ENCODE measurements around the gene NKD2.
"Not testable (repeated sequence)": the region's sequence is repeated elsewhere in the genome, so short reads cannot be mapped to it uniquely, and the experiment has no call there.

The NKD2 gene

DNA sequence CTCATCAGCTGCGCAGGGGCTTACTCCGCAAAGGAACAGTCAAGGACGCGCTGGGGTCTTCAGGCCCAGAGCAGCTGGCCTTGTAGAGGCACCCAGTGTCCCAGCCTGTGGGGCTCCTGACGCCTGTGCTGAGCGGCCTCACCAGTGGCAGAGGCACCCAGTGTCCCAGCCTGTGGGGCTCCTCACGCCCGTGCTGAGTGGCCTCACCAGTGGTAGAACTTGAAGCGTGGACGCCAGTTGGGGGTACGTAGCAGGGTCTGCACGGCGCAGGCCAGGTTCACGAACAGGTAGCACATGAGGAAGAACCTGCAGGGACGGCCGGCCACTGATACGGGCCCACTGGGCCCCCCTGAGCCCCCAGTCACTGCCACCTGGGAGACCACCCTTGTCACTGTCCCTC is 67.3 kb downstream of the NKD2 start:
- no peak for DNase-seq

DNA sequence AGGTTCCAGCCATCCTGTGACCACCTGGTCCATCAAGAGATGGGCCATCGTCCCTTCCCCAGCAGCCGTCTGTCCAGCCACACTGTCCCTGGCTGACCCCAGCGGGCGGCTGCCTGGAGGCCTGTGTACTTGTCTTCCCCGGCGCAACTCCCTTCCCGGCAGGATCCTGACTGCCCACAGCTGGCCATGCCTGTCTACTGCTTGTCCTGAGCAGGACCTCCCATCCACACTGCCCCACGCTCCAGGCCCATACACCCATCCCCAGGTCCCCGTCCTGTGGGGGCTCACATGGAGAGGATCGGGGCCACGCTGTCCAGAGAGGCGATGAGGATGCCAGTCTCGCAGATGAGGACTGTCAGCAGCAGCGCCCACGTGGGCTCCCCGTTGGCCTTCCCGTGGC is 67.8 kb downstream of the NKD2 start:
- no peak for DNase-seq

DNA sequence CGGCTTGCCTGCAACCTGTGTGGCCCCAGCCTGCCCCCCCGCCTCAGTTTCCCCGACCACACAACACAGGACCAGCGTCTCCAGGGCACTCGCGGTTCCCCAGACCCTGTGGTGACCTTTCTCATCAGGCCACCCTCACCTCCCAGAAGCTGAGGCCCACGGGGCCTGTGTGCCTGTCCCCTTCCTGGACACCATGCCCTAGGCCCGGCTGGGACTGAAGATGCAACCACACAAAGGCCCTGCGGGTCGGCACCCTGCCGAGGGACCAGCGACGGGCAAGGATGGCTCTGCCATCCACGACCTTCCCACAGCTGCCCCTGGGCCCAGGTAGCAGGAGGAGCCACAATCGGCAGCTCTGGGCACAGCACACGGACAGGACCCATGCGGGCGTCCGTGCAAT is 68.4 kb downstream of the NKD2 start:
- DNase-seq, result no peak

DNA sequence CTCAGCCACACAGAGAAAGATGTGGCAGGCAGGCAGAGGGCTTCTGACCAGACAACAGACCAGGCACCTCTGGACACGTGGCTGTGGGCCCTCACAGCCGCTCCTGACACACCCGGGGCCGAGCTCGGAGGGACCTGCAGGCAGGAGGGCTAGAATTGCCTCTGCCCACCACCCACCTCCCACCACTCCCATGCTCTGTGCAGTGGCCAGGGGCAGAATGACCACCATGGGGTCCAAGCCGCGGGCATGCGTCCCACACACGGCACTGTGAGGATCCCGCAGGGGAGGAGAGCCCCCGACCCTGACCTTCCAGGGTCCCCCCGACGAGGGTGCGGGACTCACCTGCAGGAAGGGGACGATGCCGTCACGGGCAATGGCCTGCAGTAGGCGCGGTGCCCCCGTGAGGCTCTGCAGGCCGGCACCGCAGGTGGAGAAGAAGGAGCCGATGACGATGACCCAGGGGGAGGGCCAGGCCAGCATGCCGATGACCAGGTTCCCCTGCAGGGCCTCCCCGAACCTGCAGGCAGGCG is 69.0 kb downstream of the NKD2 start:
- DNase-seq, result no peak

DNA sequence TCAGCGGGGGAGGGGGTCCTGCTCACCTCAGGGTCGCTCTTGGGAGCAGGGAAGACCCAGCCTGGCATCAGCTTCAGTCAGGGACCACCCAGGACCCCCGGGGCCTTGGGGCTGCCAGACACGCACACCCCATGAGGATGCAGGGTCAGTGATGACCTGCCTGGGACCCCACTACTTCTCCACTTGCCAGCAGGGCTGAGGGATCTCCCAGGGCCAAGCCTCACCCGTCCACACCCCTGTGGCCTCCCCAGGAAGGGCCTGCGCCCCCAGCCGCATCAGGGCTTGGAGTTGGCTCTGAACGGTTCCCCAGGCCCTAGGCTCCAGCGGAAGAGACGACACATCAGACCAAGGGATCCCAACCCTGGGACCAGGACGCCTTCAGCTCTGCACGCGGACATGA is 69.6 kb downstream of the NKD2 start:
- no peak for DNase-seq

DNA sequence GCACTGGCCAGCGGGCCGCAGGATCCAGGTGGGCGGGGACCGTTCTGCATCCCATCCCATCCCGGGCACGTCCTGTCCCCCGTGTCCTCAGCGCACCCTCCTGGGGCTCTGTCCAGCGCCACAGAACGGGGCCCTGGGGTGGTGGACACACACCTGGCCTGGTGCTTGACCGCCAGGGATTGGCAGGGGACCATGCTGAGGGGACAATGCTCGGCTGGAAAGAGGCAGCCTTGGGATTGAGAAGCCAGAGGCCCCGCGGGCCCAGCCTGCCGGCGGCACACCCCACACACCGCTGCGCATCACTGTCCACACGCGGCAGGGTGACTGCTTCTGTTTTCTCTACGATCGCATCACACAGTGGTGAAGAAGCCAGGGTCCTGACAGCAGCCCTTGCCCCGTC is 70.2 kb downstream of the NKD2 start:
- no peak for DNase-seq

DNA sequence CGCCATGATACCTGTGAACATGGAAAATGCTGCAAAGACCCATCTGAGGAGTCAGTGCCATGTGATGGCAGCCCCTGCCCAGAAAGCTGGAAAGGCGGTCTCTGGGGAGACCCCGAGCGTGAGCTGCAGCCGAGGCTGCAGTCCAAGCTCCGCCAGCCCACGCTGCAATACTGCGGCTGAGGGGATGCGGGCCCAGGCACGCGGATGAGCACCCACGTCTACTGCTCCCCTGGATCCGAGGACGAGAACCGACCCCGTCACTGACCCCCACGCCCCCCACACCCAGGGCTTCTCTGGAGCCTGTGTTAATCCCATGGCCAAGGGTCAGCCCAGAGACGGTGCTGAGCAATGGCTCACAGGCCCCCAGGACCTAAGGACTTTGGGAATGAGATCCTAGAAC is 70.9 kb downstream of the NKD2 start:
- DNase-seq, result no peak

DNA sequence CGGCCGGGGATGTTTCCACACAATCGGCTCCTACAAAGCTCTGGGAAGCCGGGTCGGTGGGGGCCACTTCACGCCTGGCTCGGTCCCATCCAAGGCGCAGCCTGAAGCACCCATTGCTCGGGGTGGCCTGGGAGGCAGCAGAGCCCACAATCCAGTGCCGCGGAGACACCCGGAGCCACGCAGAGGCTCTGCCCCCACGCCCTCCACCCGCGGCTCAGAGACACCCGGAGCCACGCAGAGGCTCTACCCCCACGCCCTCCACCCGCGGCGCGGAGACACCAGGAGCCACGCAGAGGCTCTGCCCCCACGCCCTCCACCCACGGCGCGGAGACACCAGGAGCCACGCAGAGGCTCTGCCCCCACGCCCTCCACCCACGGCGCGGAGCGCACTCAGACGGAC is 71.4 kb downstream of the NKD2 start:
- DNase-seq, result no peak

DNA sequence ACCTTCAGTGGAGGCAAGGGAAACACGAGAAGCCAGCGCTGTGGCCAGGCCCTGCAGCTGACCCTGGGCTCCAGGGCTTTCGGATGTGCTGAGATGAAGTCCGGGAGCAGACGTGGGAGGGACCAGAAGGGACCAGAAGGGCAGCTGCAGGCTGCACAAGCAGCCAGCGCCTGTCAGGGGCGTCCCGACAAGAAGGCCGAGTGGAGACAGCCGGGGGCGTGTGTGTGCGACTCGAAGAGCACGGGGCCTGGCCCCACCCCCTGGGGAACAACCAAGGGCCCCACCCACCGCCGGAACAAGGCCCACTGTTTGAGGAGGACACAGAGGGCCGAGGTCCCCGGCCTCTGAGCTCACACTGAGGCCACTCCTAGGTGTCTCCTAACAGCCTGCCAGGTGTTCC is 71.8 kb downstream of the NKD2 start:
- no peak for DNase-seq

DNA sequence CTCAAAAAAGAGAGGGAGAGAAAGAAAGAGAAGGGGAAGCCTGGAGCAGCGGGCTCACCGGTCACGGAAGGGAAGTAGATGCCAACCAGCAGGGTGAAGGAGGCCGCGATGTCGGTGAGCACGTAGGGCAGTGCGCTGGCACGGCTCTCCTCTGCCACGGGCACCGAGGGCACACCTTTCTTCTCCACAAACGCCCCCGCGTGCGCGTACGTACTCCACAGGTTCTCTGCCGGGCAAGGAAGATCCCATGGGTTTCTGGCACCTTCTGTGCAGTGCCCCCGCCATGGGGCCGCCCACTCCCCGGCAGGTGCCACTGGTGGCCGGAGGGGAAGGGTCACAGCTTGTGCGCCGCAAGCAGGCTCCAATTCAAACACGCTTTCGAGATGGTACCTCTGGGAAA is 72.9 kb downstream of the NKD2 start:
- DNase-seq, result no peak

DNA sequence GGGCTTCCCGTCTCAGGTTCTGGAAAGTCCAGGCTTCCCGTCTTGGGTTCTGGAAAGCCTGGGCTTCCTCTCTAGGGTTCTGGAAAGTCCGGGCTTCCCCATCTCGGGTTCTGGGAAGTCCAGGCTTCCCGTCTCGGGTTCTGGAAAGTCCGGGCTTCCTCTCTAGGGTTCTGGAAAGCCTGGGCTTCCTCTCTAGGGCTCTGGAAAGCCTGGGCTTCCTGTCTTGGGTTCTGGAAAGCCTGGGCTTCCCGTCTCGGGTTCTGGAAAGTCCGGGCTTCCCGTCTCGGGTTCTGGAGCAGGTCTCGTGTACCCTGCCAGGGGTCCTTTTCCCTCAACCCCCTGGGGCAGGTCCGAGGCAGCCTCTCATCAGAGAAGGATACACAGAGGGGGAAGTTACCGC is 74.4 kb downstream of the NKD2 start:
- DNase-seq, result not testable (repeated sequence)

DNA sequence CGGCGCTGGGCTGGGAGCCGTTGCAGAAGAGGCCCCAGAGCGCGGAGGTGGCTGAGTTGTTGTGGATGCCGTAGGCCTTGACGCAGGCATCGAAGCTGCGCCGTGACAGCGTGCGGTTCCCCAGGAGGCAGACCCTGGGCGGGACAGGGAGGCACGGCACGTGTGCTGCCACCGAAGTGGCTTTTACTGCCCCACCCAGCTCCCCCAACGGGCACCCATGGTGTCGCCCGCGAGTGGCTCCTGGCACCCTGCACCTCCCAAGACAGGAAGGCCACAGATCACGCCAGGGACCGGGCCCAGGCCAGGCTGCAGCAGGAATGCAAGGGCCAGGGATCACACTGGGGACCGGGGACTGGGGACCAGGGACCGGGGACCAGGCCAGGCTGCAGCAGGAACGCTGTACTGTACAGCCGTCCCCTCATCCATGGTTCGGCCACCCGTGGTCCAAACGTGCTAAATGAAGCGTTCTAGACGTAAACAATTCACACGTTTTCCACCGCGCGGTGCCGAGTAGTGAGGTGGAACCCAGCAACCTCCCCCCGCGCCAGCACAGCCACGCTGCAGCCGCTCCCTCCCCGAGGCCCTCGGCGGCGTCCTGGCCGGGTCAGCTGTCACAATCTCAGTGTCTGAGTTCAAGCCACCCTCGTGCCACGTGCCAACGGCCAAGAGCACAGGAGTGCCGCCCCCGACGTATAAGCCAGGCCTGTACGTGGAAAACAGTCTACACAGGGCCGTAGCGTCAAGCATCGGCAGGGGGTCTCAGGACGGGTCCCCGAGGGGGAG is 75.4 kb downstream of the NKD2 start:
- DNase-seq, result no peak

DNA sequence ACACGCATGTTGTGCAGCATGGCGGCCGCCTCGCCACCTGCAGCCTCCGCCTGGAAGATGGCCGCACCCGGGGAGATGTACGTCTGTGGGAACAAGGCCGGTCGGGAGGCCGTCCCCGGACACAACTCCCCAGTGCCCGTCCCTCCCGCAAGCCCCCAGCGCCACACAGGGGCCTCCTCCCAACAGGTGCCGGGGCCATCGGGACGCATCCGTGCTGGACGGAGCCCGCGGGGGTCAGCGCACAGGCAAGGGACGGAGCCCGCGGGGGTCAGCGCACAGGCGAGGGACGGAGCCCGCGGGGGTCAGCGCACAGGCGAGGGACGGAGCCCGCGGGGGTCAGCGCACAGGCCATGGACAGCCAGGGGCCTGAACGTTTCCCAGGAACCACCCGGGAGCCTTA is 76.8 kb downstream of the NKD2 start:
- no peak for DNase-seq

DNA sequence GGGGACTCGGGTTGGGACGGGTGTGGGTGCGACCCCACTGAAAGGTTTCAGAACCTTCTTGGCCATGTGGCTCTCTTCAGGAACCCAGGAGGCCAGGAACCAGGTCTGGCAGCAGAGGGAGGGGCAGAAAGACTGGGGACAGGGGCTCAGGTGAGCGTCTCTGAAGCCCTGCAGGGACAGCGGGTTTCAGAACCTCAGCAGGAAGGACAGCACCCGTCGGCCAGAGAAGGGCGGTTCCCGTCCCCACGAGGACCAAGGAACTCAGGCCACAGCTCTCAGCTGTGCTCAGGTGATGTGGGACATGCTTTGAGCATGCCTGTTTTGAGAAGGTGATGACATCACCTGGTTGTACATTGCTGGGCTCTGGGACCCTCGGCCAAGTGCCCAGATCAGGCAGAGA is 77.5 kb downstream of the NKD2 start:
- no peak for DNase-seq

DNA sequence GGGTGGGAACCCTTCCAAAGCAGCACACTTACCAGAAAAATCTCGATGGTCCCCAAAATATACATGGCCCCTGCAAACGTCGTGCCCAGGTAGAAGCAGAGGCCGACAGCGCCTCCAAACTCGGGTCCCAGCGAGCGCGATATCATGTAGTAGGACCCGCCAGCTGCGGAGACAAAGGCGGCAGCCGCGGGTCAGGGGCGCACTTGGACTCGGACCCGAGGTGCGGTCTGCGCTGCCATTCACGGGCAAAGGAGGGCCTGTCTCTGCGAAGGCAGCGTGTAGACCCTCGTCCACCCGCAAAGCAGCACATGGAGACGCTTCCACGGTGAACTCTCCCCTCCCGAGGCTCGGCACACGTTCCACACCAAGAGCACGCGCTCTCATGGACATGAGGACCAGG is 78.3 kb downstream of the NKD2 start:
- DNase-seq, result no peak

DNA sequence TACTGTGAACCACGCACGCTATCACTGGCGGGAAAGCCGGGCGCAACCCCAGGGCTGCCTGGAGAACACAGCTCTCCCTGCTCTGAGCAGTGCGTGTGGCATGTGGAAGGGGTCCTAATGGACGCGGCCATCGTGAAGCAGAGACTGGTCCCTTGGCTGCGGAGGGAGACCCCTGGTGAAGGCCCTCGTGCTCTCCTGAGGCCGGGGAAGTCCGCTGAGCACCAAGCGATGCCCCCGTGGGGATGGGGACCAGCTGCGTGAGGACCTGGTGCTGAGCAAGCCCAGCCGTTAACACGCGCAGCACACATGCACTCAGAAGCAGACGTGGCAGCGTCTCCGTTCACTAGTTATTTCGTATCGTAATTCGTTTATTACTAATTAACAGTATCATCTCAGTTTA is 78.8 kb downstream of the NKD2 start:
- no peak for DNase-seq

DNA sequence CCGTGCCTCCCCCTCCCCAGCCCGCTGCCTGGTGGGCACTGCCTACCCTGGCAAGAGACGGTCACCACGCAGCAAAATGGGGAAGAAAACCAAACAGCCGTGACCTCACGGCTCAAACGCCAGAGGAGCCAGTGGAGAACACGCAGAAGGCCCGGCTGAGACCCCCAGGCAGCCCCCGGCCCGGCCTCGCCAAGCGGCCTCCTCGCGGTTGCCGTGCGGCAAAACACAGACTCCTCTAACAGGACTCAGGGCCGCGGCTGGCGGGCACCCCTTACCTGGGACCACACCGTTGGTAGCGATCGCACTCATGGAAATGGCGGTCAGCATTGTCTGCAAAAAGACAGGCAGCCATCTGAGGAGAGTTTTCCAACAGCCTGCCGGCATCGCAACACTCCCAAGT is 79.4 kb downstream of the NKD2 start:
- no peak for DNase-seq

All from activated CD4-positive, alpha-beta T cell treated with anti-CD3 and anti-CD28 coated beads, Interleukin-2, Interleukin-6, amounts not matched to agents 100 ng/mL and 50 ng/mL, durations not matched to agents 16 hours and 8 hours (primary cell).